IPS DF 6.9 (cell line): Measurements from ENCODE around the gene EPHA10.

Source experiments
- DNase-seq: peaks from one replicate; pipeline ENCODE4 v3.0.0-alpha.2; 2013; ENCODE audit warnings: low read depth, low spot score
- H3K27ac ChIP-seq: one replicate; pipeline ENCODE4 v1.5.1; 2013; ENCODE audit warnings: low read length, control low read depth
- H3K27me3 ChIP-seq: 2 replicates; pipeline ENCODE4 v1.6.1; 2013; ENCODE audit warnings: mild to moderate bottlenecking, low read length; ENCODE audit not compliant: control insufficient read depth, insufficient read depth
- H3K36me3 ChIP-seq: 2 replicates; pipeline ENCODE4 v1.6.1; 2013; ENCODE audit warnings: low read length; ENCODE audit not compliant: control insufficient read depth, insufficient read depth
- H3K4me1 ChIP-seq: 2 replicates; pipeline ENCODE4 v1.6.1; 2013; ENCODE audit warnings: low read length; ENCODE audit not compliant: control insufficient read depth, insufficient read depth
- H3K4me3 ChIP-seq: 2 replicates; pipeline ENCODE4 v1.5.1; 2013; ENCODE audit warnings: mild to moderate bottlenecking, low read length
- H3K9me3 ChIP-seq: 2 replicates; pipeline ENCODE4 v1.6.1; 2013; ENCODE audit warnings: low read length, inconsistent platforms; ENCODE audit not compliant: control insufficient read depth, insufficient read depth
- WGBS: extraction: QIAGEN DNeasy Blood & Tissue Kit; methylation state at CpG from one replicate; pipeline ENCODE4 v1.1.7; 2013; ENCODE audit warnings: mixed read lengths, missing lambda C conversion rate; ENCODE audit not compliant: insufficient read length, insufficient coverage; 5-methylcytosine and 5-hydroxymethylcytosine counted together

The EPHA10 gene

DNA sequence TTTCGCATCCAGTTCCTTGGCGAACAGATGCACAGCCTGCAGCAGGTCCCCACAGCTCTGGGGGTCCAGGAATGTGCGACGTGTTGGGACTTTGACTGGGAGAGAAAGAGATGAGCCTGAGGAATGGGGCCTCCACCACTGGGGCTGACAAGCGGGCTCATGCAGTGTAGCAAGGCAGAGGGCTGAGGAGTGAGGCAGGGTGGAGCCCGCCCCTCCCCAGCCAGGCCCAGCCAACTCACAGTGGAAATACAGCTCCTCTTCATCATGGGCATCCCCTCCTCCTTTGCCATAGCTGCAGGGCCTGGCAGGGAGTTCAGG is 41.9 kb downstream of the EPHA10 start:
- H3K4me1 ChIP-seq = peaks cover 2% of the 10 kb centered on the region; the same call in 1 of the 2 replicates
- no peaks in the 10 kb centered on the region for H3K9me3 ChIP-seq
- no peaks in the 10 kb centered on the region for H3K27me3 ChIP-seq
- no peaks in the 10 kb centered on the region for H3K36me3 ChIP-seq
- DNase-seq = no peak
- no CpG with 5 or more reads among the region's 6 CpGs for WGBS
- H3K4me3 ChIP-seq = no peak overlapping the region
- H3K27ac ChIP-seq = no peak overlapping the region

GRCh38 chr1:37722181-37723071 is 42.5 kb downstream of the EPHA10 start:
- no peak for DNase-seq
- H3K4me3 ChIP-seq = no peak overlapping the region
- peaks cover 2% of the 10 kb centered on the region; the same call in 1 of the 2 replicates for H3K4me1 ChIP-seq
- no peaks in the 10 kb centered on the region for H3K9me3 ChIP-seq
- no peaks in the 10 kb centered on the region for H3K36me3 ChIP-seq
- H3K27ac ChIP-seq = no peak overlapping the region
- WGBS = no CpG with 5 or more reads among the region's 14 CpGs
- no peaks in the 10 kb centered on the region for H3K27me3 ChIP-seq

GRCh38 chr1:37721565-37721964 is 43.4 kb downstream of the EPHA10 start:
- Histone ChIP-seq H3K4me3 (no peak overlapping the region), H3K27ac (no peak overlapping the region), H3K36me3 (no peaks in the 10 kb centered on the region), H3K4me1 (peaks cover 2% of the 10 kb centered on the region; the same call in 1 of the 2 replicates), H3K27me3 (no peaks in the 10 kb centered on the region), H3K9me3 (no peaks in the 10 kb centered on the region)
- WGBS = no CpG with 5 or more reads among the region's 19 CpGs
- DNase-seq = no peak

DNA sequence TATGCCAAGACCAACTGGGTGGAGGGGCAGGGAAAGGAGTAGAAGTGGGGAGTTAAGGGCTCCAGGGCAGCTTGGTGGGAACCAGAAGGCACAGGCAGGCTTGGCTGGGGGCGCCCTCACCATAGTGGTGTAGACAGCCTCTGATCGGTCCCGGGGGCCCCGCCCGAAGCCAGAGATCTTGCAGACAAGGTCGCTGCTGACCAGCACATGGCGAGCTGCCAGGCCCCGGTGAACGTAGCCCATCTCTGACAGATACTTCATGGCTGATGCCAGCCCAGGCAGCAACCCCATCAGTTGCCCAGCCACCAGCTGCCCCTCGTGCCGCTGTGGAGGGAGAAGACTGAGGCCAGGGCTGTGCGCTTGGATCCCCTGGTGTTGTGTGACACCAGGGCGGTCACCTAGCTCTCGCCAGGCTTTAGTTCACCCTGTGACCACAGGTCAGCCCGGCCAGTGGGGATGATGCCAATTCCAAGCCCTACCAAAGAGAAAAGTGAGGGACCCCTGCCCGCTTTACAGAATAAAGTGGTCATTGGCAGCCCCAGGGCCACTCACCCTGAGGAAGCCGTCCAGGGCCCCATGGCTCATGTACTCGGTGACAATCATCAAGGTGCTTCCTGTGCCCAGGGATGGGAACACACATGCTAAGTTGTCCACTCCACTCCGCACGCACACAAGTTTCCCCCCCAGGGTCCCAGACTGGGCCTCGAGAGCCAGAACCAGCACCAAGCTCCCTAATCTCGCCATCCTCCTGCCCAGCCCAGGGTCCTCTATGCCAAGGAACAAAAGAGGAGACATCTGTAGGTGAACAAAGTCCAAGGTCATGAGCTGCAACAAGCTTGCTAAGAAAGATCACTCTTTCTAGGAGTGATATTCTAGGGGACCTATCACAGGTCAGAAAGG is 44.4 kb downstream of the EPHA10 start:
- no peaks in the 10 kb centered on the region for H3K9me3 ChIP-seq
- DNase-seq = no peak
- H3K36me3 ChIP-seq = no peaks in the 10 kb centered on the region
- H3K4me3 ChIP-seq = no peak overlapping the region
- H3K27me3 ChIP-seq = no peaks in the 10 kb centered on the region
- 0 out of 2 replicates have a peak, but pooled peaks cover 2% of the 10 kb centered on the region for H3K4me1 ChIP-seq
- no CpG with 5 or more reads among the region's 22 CpGs for WGBS
- no peak overlapping the region for H3K27ac ChIP-seq

DNA sequence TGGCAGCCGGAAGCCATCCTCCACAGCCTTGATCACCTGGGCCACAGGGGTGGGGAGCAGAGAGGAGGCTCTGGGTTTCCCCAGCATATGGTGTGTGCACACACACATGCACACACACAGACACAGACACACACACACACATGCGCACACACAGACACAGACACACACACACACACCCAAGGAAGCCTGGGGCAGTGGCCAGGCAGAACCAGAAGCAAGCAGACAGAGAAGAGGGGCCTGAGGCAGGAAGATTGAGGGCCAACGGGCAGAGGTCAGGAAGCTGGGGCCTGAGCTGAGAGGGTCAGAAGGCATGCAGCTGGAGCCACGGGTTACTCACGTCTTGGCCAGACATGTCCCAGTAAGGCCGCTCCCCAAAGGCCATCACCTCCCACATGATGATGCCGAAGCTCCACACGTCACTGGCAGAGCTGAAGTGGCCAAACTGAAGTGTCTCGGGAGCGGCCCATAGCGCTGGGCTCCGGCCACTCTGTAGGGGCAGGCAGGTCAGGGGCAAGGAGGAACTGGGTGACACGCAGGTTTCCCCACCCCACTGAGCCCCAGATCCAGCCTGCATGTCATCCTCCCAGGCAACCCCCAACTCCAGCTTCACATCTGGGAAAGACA is 45.2 kb downstream of the EPHA10 start:
- Histone ChIP-seq H3K36me3 (no peaks in the 10 kb centered on the region), H3K4me3 (no peak overlapping the region), H3K4me1 (0 out of 2 replicates have a peak, but pooled peaks cover 2% of the 10 kb centered on the region), H3K27me3 (no peaks in the 10 kb centered on the region), H3K27ac (no peak overlapping the region), H3K9me3 (no peaks in the 10 kb centered on the region)
- no CpG with 5 or more reads among the region's 13 CpGs for WGBS
- DNase-seq = no peak

GRCh38 chr1:37718901-37719571 is 45.9 kb downstream of the EPHA10 start:
- no peaks in the 10 kb centered on the region for H3K27me3 ChIP-seq

GRCh38 chr1:37718181-37718900 is 46.6 kb downstream of the EPHA10 start:
- WGBS = no CpG with 5 or more reads among the region's 26 CpGs
- Histone ChIP-seq H3K36me3 (no peaks in the 10 kb centered on the region), H3K4me3 (no peak overlapping the region)

More at GRCh38 chr1:37718901-37719571, 45.9 kb downstream of the EPHA10 start:
- no peaks in the 10 kb centered on the region for H3K9me3 ChIP-seq
- H3K36me3 ChIP-seq = no peaks in the 10 kb centered on the region
- DNase-seq = no peak
- no peak overlapping the region for H3K4me3 ChIP-seq
- H3K4me1 ChIP-seq = 0 out of 2 replicates have a peak, but pooled peaks cover 2% of the 10 kb centered on the region
- WGBS = no CpG with 5 or more reads among the region's 15 CpGs
- H3K27ac ChIP-seq = no peak overlapping the region

GRCh38 chr1:37717631-37718030 is 47.3 kb downstream of the EPHA10 start:
- H3K27me3 ChIP-seq = no peaks in the 10 kb centered on the region
- H3K36me3 ChIP-seq = no peaks in the 10 kb centered on the region
- WGBS = no CpG with 5 or more reads among the region's 6 CpGs
- H3K9me3 ChIP-seq = no peaks in the 10 kb centered on the region
- no peak overlapping the region for H3K27ac ChIP-seq
- H3K4me3 ChIP-seq = no peak overlapping the region
- no peaks in the 10 kb centered on the region for H3K4me1 ChIP-seq
- DNase-seq = no peak

More at GRCh38 chr1:37718181-37718900, 46.6 kb downstream of the EPHA10 start:
- Histone ChIP-seq H3K9me3 (no peaks in the 10 kb centered on the region), H3K27ac (no peak overlapping the region), H3K27me3 (no peaks in the 10 kb centered on the region), H3K4me1 (no peaks in the 10 kb centered on the region)
- no peak for DNase-seq

- Histone ChIP-seq H3K9me3 (no peaks in the 10 kb centered on the region), H3K4me3 (no peak overlapping the region), H3K27me3 (no peaks in the 10 kb centered on the region), H3K27ac (no peak overlapping the region), H3K36me3 (no peaks in the 10 kb centered on the region), H3K4me1 (no peaks in the 10 kb centered on the region)
- no peak for DNase-seq
- WGBS = no CpG with 5 or more reads among the region's 4 CpGs
These were observed 48.6 kb downstream of the EPHA10 start for GRCh38 chr1:37716321-37716720.
